Vagina (tissue), 2 donors: ENCODE results near the gene CAP2.

Experiments used
- POLR2A ChIP-seq, 2 donors: fragments of 450-650 bp; IDR thresholded peaks; one replicate each; pipeline ENCODE4 v1.6.1; 2017; ENCODE audit warnings: antibody characterized with exemption in 2 of 2, mild to moderate bottlenecking in 2 of 2, moderate library complexity in 2 of 2
- TF ChIP-seq, protein P1 (sequence below), 3 experiments: fragments of 450-650 bp in 2 of 3; fragments of 200-600 bp in 1 of 3; sonication (generic) in 1 of 3; IDR thresholded peaks; one replicate each; pipeline ENCODE4 v1.5.1; 2017 to 2019; ENCODE audit warnings: antibody characterized with exemption in 3 of 3, mild to moderate bottlenecking in 2 of 3, moderate library complexity in 2 of 3

DNA sequence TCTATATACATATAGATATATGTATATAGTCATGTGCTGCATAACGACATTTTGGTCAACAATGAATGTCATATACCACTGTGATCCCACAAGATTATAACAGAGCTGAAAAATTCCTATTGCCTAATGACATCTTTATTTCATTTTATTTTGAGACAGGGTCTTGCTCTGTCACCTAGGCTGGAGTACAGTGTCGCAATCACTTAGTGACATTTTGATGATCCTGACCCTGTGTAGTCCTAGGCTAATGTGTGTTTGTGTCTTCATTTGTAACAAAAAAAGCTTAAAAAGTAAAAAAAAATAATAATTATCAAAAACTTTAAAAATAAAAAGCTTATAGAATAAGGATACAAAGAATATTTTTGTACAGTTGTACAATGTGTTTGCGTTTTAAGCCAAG lies 202.7 kb downstream of the CAP2 start:
- TF ChIP-seq, protein P1, sequence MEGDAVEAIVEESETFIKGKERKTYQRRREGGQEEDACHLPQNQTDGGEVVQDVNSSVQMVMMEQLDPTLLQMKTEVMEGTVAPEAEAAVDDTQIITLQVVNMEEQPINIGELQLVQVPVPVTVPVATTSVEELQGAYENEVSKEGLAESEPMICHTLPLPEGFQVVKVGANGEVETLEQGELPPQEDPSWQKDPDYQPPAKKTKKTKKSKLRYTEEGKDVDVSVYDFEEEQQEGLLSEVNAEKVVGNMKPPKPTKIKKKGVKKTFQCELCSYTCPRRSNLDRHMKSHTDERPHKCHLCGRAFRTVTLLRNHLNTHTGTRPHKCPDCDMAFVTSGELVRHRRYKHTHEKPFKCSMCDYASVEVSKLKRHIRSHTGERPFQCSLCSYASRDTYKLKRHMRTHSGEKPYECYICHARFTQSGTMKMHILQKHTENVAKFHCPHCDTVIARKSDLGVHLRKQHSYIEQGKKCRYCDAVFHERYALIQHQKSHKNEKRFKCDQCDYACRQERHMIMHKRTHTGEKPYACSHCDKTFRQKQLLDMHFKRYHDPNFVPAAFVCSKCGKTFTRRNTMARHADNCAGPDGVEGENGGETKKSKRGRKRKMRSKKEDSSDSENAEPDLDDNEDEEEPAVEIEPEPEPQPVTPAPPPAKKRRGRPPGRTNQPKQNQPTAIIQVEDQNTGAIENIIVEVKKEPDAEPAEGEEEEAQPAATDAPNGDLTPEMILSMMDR (IDR thresholded peaks at IDR 0.05): no peak
- TF ChIP-seq POLR2A (IDR thresholded peaks at IDR 0.05): no peak
